Endodermal cell (in vitro differentiated cells): ENCODE measurements around the gene DENND2A. TPM values are rescaled to one million over a fixed set of nuclear protein-coding genes. Genes with fewer than 3 reads are reported as not detected.

Source experiments
- DNase-seq: peaks from one replicate; pipeline ENCODE4 v3.0.0-alpha.2; 2017
- H3K27ac ChIP-seq: 2 replicates; pipeline ENCODE4 v1.5.1; 2013; ENCODE audit warnings: mild to moderate bottlenecking, low read depth, low read length, moderate library complexity
- H3K27me3 ChIP-seq: 2 replicates; pipeline ENCODE4 v1.6.1; 2013; ENCODE audit warnings: mild to moderate bottlenecking, low read length, moderate library complexity; ENCODE audit not compliant: insufficient read depth, control insufficient read depth, poor library complexity, severe bottlenecking
- H3K36me3 ChIP-seq: 2 replicates; pipeline ENCODE4 v1.7.0; 2013; ENCODE audit warnings: mild to moderate bottlenecking, low read length, moderate library complexity; ENCODE audit not compliant: control insufficient read depth, insufficient read depth
- H3K4me1 ChIP-seq: one replicate; pipeline ENCODE4 v1.7.0; 2013; ENCODE audit warnings: low read length; ENCODE audit not compliant: control insufficient read depth, insufficient read depth
- H3K4me3 ChIP-seq: 2 replicates; pipeline ENCODE4 v1.5.1; 2013; ENCODE audit warnings: mild to moderate bottlenecking, low read length, moderate library complexity
- H3K9ac ChIP-seq: 2 replicates; pipeline ENCODE4 v1.6.1; 2013; ENCODE audit warnings: mild to moderate bottlenecking, low read length, moderate library complexity; ENCODE audit not compliant: poor library complexity, severe bottlenecking; ENCODE audit errors: extremely low read depth
- H3K9me3 ChIP-seq: 2 replicates; pipeline ENCODE4 v1.6.1; 2013; ENCODE audit warnings: mild to moderate bottlenecking, low read length, moderate library complexity; ENCODE audit not compliant: control insufficient read depth
- H3K27ac Mint-ChIP-seq: 2 replicates; pipeline ENCODE4 v1.8.0; 2020; ENCODE audit warnings: mixed read lengths
- H3K27me3 Mint-ChIP-seq: 2 replicates; pipeline ENCODE4 v1.8.0; 2021; ENCODE audit warnings: mild to moderate bottlenecking, mixed read lengths; ENCODE audit not compliant: insufficient read depth
- H3K36me3 Mint-ChIP-seq: 2 replicates; pipeline ENCODE4 v1.8.0; 2020; ENCODE audit warnings: low read depth, mixed read lengths
- H3K4me1 Mint-ChIP-seq: 2 replicates; pipeline ENCODE4 v1.8.0; 2020; ENCODE audit warnings: mixed read lengths
- H3K4me3 Mint-ChIP-seq: 2 replicates; pipeline ENCODE4 v1.8.0; 2020; ENCODE audit warnings: mild to moderate bottlenecking, moderate library complexity, mixed read lengths
- H3K9me3 Mint-ChIP-seq: 2 replicates; pipeline ENCODE4 v1.8.0; 2020; ENCODE audit warnings: mild to moderate bottlenecking, mixed read lengths
- WGBS, 2 experiments: methylation state at CpG; one replicate each; pipeline versions ENCODE4 v1.1.5 to v1.1.7; 2013; ENCODE audit warnings: missing lambda C conversion rate in 2 of 2, mixed read lengths in 1 of 2; ENCODE audit not compliant: insufficient coverage in 1 of 2, insufficient read length in 1 of 2; 5-methylcytosine and 5-hydroxymethylcytosine counted together
- total RNA-seq, 2 donors: library from RNA; stranded (reverse); fragmentation: NEBNext Ultra II Directional in 1 of 2; extraction: Animal tissue kit (Norgen Biotek cat#: 25700) in 1 of 2; gene quantifications; 2 replicates in 1 of 2; 3 replicates in 1 of 2; pipeline ENCODE4 v1.2.1, GENCODE V29; 2021
- TF ChIP-seq, protein P1 (sequence below): fragments of 200-600 bp; sonication (generic); conservative IDR thresholded peaks from 2 replicates; pipeline ENCODE4 v1.5.0; 2021; ENCODE audit warnings: antibody characterized with exemption, mild to moderate bottlenecking

DENND2A gene
- total RNA-seq, 2 donors from 2014 or later = 28.5 to 40.6 TPM

- Histone ChIP-seq H3K27ac (no peak overlapping the region), H3K36me3 (peaks cover 3% of the 10 kb centered on the region), H3K4me3 (no peak overlapping the region), H3K9ac (no peak overlapping the region), H3K27me3 (no peaks in the 10 kb centered on the region), H3K4me1 (no peaks in the 10 kb centered on the region), H3K9me3 (no peaks in the 10 kb centered on the region)
- Mint-ChIP-seq H3K27me3 (no peaks in the 10 kb centered on the region), H3K36me3 (peaks cover 5% of the 10 kb centered on the region), H3K4me1 (no peaks in the 10 kb centered on the region), H3K27ac (no peak overlapping the region), H3K9me3 (no peaks in the 10 kb centered on the region), H3K4me3 (no peak overlapping the region)
- TF ChIP-seq, protein P1, sequence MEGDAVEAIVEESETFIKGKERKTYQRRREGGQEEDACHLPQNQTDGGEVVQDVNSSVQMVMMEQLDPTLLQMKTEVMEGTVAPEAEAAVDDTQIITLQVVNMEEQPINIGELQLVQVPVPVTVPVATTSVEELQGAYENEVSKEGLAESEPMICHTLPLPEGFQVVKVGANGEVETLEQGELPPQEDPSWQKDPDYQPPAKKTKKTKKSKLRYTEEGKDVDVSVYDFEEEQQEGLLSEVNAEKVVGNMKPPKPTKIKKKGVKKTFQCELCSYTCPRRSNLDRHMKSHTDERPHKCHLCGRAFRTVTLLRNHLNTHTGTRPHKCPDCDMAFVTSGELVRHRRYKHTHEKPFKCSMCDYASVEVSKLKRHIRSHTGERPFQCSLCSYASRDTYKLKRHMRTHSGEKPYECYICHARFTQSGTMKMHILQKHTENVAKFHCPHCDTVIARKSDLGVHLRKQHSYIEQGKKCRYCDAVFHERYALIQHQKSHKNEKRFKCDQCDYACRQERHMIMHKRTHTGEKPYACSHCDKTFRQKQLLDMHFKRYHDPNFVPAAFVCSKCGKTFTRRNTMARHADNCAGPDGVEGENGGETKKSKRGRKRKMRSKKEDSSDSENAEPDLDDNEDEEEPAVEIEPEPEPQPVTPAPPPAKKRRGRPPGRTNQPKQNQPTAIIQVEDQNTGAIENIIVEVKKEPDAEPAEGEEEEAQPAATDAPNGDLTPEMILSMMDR = no peak
- DNase-seq = no peak
- WGBS, 2 experiments = 83 to 93% methylated on average over 1 of the region's 1 CpG
Observed at GRCh38 chr7:140619176-140619575, 21.4 kb downstream of the DENND2A start.

DNA sequence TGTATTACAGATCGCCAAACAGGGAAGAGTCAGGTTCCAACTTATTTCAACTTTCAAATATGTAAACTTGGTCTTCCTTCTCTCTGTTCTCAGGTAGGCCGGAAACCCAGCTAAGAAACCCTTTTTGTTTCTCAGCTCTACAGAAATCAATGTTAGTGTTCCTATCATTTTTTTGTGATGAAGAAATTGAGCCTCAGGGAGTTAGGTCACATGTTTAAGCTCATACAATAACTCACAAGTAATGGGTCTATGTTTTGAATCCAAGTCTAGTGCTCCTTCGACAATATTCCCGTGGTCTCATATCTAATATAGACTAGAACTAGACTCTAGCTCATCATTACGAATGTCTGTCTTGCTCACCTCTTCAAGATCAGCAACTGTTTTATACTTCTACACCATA is 22.3 kb downstream of the DENND2A start:
- Mint-ChIP-seq H3K4me3 (no peak overlapping the region), H3K27ac (no peak overlapping the region), H3K4me1 (no peaks in the 10 kb centered on the region), H3K36me3 (peaks cover 5% of the 10 kb centered on the region), H3K9me3 (no peaks in the 10 kb centered on the region), H3K27me3 (no peaks in the 10 kb centered on the region)
- no peak overlapping the region for H3K27ac ChIP-seq
- 86 to 94% methylated on average over 1 to 5 of the region's 5 CpGs for WGBS, 2 experiments
- H3K9ac ChIP-seq = no peak overlapping the region
- DNase-seq = no peak
- no peaks in the 10 kb centered on the region for H3K9me3 ChIP-seq
- TF ChIP-seq, protein P1 = no peak
- peaks cover 3% of the 10 kb centered on the region for H3K36me3 ChIP-seq
- H3K4me1 ChIP-seq = no peaks in the 10 kb centered on the region
- H3K4me3 ChIP-seq = no peak overlapping the region
- no peaks in the 10 kb centered on the region for H3K27me3 ChIP-seq

DNA sequence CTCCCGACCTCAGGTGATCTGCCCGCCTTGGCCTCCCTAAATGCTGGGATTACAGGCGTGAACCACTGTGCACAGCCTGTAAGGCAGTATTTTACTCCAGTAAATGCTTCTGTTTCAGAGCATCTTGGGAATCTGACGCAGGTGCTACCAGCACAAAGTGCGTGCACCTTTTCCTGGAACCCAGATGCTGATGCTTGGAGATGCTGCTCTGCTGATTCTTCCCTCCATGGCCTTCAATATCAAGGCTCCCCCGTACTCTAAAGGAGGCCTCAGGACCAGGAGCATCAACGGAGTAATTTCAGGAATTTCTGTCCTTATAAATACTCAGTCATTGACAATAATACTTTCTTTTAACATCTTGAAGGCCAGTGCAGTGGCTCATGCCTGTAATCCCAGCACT is 23.5 kb downstream of the DENND2A start:
- no peaks in the 10 kb centered on the region for H3K9me3 ChIP-seq
- TF ChIP-seq, protein P1 = no peak
- H3K4me1 ChIP-seq = no peaks in the 10 kb centered on the region
- H3K27ac Mint-ChIP-seq = no peak overlapping the region
- H3K4me3 ChIP-seq = no peak overlapping the region
- no peaks in the 10 kb centered on the region for H3K27me3 Mint-ChIP-seq
- H3K9me3 Mint-ChIP-seq = no peaks in the 10 kb centered on the region
- H3K36me3 Mint-ChIP-seq = peaks cover 5% of the 10 kb centered on the region
- H3K4me3 Mint-ChIP-seq = no peak overlapping the region
- 86 to 93% methylated on average over 6 to 7 of the region's 7 CpGs for WGBS, 2 experiments
- peaks cover 3% of the 10 kb centered on the region for H3K36me3 ChIP-seq
- H3K4me1 Mint-ChIP-seq = no peaks in the 10 kb centered on the region
- no peak overlapping the region for H3K27ac ChIP-seq
- H3K9ac ChIP-seq = no peak overlapping the region
- H3K27me3 ChIP-seq = no peaks in the 10 kb centered on the region
- no peak for DNase-seq
